ENCODE measurements around the gene NBEA.

Gene NBEA

DNA sequence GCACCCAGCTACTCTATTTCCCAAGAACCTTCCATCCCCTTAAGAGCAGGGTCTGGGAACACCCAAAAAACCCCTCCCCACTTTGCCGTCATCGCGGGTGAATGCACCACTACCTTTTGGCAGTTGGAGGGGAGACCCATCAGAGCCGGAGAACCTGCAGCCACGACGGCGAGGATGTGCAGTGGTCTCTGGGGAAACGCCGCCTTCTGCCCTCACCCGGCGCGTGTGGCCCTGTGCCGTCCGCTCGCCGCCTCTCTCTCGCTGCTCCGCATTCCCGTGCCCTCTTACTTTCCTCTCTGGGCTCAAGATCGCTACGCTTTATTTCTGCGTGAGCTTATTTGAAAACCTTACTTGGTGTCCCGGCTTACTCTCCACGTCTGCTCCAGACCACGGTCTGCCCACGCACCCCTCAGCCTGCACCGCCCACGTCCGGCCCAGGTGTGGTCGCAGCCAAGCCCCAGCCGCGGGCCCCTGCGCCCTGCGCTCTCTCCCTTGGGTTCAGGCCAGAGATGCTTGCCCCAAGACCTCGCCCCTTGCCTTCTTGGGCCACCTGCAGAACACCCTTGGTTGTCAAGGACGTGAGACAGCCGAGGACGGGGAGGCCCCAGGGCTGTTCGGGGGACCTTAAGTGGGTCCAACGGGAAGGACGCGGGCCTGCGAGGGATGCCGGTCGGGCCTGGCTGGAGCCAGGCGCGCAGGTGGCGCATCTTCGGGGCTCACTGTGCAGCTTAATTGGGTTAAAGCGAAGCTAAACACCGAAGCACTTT, 536.4 kb downstream of the NBEA start:
- DNase-seq = no peak

DNA sequence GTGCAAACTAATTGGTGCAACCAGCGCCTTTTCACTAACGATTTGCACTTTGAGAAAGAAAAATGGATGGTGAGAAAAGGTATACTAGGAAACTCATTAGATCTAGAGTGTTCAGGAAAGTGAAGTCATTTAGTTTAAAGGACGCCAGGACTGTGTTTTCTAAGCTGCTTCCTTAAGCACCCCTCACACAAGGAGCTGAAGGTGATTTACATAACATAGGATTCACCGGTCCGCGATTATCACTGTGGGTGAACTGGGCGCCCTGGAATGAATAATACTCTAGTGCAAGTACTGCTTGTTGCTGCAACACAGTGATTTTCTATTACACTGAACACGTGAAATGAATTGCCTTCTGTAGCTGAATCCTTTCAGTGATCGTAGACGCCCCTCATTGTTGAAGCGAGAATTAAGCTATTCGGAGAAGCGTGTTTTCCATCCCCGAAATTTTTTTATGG, 537.0 kb downstream of the NBEA start:
- no peak for DNase-seq

DNA sequence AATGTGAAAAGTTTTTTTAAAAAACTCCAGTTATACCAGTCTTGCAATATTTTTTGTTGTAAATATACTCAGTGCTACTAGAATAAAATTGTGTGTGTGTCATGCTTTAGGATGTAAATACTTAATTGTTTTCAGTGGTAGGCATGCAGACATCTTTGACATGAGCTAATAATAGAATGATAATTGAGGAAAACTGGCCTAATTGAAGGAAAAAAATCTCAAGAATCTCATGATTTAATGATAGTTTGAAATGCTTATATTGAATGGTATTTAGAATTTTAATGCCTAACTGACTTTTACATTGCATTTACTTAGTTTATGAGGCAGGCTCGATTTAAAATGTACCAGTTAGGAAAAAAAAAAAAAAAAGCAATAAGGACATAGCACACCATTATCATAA, 537.6 kb downstream of the NBEA start:
- DNase-seq = no peak

DNA sequence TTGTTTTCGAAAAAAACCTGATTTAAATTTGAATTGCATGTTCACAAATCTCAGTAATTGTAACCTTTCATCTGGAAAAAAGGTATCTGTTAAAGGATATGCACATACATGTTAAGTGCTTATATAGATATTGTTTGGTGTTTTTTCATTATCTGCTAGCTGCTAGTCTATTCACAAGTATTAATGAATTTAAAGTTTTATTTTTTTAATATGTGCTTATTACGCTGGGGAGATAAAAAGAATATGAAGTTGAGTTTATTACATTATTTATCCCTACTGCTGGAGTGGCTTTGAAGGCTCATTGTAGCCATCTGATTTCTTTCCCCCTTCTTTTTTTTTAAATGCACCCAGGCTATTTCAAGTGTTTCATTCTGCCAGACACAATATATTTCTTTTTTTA, 538.3 kb downstream of the NBEA start:
- no peak for DNase-seq

DNA sequence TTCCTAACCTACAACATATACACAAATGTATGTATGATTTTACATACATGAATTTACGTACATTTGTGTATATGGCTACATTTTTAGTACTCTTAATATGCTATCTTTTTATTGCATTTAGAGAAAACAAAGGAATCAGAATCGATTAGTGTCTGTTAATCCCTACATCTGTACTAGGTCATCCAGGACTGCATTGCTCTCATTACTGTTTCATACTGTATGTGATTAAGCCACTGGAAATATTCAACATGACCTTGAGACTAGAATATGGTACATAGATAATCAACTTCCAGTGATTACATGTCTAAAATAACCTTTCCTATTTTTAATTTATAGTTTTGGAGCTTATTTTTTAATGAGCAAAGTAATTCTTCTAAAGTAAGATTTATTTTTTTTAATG, 539.7 kb downstream of the NBEA start:
- DNase-seq = no peak

DNA sequence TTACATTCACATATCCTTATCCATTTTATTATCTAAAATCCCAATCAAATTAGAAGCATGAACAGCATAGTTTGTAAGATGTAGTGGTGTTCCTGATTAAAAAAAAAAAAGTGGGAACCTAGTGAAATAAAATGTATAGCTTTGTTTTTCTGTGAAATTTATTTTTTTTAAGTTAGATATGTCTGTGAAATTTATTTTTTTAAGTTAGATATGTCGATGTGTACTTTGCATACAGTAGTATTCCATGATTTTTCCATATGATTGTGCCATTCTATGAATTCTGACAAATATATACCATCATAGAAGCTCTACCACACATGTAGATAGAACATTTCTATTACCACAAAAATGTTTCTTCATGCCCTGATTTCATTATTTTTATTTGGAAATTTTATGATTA, 540.5 kb downstream of the NBEA start:
- no peak for DNase-seq

DNA sequence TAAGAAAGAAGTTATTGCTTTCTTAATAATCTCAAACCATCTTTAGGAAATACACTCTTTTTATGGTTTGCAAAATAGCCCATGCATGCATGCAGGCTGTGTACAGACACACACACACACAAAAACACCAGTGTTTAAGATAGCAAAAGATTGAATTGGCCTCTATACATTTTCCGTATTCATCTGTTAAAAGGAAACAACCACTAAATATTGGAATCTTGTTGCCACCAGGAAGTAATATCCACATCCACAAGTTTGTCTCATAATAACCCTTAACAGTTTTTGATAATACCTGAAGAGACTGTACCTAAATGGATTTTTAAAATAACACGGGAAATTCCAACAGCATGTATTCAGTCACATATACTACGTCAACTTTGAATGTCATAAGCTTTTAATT, 541.7 kb downstream of the NBEA start:
- DNase-seq = no peak

DNA sequence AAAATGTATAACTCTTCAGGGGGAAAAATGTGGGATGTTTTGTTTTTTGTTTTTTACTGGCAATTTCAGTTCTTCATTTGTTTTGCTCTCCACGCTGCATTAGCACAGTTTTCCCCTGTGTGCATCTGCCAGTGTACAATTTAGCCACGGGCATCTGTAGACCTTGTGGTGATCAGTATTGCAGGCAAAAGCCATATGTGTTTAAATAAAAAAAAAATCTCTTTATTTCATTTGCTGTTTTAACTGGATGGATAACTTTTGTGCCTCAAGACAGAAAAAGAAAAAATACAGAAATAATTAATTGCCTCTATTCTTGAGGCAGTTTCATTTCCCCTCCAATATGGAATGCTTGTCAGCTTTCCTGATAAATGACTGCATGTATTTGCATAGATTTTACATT, 542.3 kb downstream of the NBEA start:
- DNase-seq = no peak

DNA sequence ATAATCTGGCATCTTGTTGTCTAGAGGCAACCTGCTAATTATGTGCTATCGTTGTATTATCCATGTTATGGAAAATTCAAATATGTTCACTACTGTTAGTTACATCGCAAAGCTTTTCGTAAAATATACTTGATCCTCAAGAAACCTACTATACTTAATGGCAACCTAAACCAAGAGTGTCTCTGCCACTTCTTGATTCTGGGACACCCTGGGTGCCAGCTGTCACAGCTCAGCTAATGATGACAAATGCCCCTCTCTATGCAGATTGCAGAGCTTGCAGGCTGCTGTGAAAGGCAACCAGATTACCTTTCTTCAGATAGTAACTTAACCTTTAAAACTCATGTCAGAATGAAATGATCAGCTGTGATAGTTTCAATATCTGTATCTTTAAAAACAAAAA, 543.4 kb downstream of the NBEA start:
- DNase-seq = no peak

DNA sequence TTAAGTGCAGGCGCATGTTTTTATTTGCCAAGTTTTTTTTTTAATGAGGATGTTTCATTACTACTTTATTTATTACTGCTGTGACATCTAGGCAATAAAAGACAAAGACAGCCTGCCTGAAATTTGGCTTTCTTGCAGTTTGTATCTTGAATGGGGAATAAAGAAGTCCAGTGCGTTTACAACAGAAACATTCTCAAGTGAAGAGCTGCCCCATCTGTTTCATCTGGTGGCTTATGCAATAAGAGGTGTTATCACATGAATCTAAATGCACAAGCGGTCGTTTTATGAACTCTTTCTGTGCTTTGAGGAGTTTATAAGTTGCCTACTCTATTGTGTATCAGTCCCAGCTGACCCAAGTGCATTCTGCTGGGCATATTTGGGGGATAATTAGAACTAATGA, 547.0 kb downstream of the NBEA start:
- no peak for DNase-seq

DNA sequence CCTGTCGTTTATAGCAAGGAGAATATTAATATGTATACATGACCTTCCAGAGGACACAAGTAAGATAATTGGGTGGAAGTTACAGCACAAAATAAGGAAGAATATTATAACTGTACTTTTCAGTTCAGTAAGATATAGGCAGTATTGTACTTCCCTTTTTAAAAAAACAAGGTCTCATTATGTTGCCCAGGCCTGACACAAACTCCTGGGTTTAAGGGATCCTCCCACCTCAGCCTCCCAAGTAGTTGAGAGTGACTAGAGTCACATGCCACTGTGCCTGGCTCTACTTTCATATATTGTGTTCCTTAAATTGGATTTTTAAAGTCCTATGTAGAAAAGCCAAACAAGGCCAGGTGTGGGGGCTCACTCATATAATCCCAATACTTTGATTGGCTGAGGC, 553.9 kb downstream of the NBEA start:
- DNase-seq = no peak

DNA sequence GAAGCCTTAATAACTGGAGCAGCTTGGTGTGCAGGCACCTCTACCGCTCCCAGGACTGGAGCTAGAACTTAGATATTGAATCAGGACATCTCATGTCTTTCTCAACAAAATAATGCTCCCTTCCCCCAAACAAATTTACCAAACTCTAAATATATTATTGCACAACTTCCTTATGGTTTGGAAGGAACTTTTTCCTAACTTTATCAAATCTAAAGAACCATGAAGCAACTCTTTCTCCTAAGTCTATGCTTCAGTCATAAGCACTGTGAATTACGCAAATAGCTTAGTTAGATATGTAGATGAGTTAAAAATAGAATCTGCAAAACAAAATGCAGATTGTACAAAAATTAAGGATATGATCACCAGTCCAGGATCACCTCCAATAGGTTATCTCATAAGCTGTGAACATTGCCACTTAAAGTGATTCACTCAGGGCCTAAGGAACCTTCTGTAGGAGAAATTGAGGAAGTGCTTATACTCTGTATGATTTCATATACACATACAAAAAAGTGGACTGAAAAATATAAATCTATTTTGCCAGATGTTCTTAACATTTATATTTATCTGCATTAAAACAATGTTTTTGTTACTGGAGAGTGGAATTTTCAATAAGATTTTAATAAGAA, 554.8 kb downstream of the NBEA start:
- DNase-seq = no peak

DNA sequence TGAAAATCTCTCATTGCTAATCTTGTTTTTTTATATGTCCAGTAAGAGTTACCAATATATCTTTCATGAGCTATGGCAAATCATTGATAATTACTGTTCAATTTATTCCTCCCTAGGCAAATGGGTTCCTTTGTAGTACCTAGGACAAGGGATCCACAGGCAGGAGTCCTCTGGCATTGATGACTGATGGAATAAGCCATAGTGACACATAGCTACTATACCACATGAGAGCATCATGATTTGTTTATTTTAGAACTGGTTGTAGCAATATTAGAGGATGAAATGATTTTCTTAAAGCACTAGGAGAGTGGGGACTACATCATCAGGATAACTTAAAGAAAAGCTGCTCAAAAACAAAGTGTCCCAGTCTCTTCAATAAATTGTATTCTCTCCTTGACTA, 556.2 kb downstream of the NBEA start:
- DNase-seq = no peak

DNA sequence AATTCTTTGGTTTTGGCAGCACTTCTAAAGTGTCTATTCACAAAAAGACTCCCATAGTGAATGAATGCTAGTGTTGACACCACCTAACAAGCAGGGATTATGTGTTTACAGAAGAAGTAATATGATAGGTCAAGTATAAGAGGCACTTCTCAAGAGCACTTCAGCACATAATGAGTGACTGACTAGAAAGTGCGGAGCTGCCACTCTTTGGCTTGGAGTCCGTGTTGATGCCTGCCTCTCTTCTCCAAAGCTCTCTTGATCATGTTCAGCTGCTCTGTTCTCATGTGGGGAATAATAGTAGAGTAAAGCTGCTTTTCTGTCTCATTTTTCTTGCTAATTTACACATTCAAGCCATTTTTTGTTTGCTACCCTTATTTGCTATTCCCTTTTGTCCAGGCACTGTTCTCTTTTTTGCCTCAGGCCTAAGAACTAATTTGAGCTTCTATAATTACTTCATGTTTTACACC, 557.2 kb downstream of the NBEA start:
- no peak for DNase-seq

DNA sequence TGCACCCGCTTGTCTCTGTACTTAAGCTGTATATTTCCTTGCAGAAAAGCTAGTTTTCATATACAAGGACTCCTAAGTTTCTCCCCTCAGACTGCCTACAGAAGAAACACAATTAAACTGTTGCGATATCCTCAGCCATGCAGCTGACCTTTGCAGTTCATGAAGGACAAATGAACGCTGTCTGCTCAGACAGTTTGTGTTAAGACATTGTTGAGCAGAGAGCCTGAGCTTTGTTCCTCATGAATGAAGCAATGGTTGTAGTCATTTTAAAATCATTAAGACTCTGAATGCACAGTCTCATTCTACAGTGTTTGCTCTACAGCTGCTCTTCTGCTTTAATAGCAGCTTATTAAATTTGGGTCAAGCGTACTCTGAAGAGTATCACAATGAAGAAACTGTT, 557.6 kb downstream of the NBEA start:
- no peak for DNase-seq

DNA sequence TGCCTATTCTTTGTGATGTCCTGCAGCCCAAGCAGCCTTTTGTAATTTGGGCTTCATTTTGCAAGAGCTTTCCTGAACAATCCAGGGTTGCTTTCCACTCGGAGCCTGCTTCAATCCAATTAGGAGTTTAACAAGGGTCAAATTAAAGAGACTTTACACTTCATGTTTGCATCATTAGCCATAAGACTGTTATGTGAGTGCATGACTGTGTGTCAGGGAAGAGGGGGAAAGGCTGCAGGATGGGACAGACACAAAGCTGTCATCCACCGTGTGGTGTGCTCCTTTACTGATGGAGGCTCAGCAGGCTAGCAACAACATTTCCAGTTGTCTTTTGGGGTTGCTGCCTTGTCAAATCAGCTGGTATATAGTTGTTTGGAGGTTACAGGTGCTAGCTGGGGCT, 558.1 kb downstream of the NBEA start:
- DNase-seq = no peak

DNA sequence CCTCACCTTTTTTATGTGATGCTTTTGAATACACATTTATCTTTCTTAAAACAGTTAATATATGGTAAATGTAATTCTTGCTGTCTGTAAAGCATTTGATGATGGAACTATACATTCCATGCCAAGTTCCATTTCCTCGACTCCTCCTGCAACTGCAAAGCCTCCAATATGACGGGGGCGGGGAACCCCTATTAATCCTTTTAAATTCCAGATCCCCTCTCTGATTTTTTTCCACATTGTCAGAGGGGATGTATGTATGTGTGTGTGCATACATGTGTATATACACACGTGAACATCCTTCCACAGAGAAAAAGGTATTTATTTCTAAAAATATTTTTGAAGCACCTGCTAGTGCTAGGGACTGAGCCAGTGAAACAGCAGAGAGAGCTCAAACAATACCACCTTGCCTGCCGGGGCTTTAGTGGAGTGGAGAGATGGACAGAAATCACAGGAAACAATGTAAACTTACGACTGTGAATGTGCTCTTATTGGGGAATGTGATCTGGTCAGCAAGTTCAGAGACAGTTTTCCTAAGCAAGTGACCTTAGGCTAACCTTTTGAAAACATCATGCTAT, 559.7 kb downstream of the NBEA start:
- no peak for DNase-seq

DNA sequence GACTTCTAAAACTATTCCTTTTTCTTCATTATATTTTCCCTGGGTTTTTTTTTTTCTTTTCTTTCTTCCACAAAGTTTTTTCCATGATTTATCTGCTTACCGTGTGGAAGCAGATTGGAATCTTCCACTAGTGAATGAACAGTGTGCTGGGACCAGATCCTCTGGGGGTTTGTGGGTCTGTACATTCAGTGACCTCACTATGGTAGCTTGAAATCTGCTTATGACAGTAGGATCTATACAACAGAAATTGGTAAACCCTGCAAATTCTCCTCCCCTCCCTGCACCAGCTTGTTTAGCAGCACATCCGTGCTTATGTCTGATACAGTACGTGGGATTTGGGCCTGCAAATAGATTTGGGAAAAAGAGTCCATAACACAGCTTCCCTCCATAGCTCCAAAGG, 560.4 kb downstream of the NBEA start:
- no peak for DNase-seq

DNA sequence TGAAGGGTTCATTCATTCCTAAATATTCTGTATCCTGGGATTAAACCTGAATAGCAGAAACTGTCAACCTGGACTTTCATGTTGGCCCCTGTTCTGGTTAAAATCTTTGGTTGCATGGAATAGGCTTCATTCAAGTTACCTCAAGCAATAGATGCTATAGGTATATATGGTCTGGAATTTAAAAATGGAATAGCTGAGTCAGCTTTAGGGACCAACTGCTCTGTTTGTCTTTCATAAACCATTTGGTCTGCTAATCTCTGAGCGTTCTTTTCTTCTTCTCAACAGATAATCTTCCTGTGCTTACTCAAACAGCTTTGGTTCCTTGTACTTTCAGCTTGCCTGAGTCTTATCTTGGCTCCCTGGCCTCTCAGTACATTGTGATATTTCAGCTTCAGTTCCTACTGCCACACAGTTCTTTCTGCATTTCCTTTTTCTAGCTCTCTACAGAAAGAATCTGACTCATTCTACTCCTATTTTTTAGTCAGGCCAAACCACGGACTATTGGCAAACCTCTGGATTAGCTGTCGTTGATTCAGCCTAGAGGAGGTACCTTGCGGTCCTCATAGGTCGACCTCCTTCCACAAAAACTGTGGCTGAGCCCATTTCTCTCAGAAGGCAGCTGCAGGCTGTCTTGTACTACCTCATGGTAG, 570.3 kb downstream of the NBEA start:
- no peak for DNase-seq

DNA sequence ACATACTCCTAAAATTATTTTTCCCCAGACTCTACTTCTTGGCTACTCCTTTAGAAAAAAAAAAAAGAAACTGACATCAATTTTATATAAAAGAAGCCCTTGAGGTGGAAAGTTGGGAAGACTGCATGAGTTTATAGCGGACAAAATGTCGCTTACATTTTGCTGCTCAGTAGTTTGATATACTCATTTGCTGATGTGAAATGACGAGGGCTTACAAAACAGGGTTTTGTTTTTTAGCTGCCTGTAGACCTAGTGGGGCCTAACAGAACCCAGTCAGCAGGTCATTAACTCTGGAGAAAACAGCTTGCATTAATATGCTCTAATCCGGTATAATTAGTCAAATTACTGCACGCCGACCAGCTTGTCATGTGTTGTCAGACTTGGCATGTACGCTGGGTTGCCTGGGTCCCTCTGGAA, 572.0 kb downstream of the NBEA start:
- no peak for DNase-seq

DNA sequence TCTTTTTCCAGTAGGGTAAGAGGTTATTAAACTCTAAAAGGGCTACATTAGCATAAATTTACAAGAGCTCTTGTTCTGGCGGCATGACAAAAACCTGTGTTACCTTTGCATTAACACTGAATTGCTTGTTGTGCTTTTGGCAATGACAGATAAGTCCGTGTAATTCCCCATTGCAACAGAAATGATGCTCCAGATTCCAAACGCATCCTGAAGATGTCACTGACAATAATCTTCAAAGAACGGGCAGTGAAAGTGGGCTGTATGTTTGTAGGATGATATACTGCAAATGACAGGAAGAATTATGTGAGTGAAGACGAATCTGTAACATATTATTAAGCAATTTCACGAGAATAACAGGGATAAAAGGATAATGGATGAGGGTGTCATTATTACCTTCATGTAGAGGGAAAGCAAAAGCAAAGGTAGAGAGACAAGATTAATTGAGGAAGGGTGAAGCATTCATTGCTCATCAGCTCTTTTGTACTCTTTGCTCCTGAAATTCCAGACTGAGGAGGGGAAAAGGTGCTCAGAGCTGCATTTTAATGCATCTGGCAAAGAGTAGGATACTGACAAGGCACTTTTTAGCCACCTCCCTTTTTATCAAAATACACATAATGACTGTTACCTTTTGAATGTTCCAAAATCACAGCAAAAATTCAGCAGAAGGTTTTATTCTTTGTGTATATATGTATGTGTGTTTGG, 572.9 kb downstream of the NBEA start:
- no peak for DNase-seq

DNA sequence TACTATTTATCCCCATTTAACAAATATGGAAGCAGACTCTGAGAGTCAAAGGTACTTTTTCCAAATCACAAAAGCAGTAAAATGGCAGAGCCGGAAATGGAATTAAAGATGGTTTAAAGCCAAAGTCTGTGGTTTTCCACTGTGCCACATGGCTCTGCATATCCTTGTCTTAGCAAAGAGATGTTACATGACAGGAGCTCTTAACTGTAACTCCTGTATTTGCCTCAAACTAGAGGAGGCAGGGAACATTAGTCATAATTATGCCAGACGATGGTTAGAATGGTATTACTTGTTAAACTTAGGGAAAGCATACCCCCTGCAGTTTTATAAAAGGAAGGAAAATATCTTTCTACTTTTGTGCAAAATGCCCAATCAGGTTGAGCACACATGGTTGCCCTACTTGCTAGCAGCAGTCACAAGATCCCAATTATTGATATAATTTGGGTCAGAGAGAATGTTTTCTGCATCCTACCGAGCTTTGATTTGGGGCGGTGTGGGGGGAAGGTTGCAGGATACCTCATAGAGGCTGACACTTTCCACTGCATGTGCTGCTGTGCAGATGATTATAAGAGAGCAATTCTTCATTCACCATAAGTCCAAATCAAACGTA, 576.4 kb downstream of the NBEA start:
- no peak for DNase-seq

DNA sequence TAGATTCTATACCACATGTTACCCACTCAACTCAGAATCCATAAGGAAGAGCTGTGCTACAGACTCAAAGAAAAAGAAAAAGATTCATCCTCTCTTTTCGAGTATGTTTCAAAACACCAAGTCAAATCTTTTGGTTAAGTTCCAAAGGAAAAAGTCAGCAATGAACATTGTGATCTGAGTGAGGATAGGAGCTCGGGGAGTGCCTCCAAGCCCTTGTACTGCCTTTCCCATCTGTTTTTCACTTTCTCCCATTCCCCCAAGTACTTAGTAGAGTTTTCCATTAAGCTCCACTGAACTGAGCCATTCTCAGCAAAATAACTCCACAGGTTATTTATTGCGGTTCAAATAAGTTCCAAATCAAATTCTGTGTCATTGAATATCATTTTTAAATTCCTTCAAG, 582.1 kb downstream of the NBEA start:
- DNase-seq = no peak
